Left colon (tissue), 2 donors: Measurements from ENCODE around the gene EXOSC2. TPM values are rescaled to one million over a fixed set of nuclear protein-coding genes. Genes with fewer than 3 reads are reported as not detected.
"Not testable (repeated sequence)": the region's sequence is repeated elsewhere in the genome, so short reads cannot be mapped to it uniquely, and the experiment has no call there.

Source experiments
- ATAC-seq: fragments of 200-7000 bp; cut with Tn5 transposase; one replicate; pipeline ENCODE4 v1.9.1; 2020; ENCODE audit warnings: mild to moderate bottlenecking, moderate library complexity
- DNase-seq, 2 donors: peaks; one replicate each; pipeline ENCODE4 v3.0.0-alpha.2; 2020
- intact Hi-C, 2 donors: fragments of 100-400 bp; cut with DNase I in 1 of 2; cut with micrococcal nuclease in 1 of 2; formaldehyde crosslinking; loops; one replicate each; pipeline versions ENCODE4 v1.11.2 to v1.14.0; 2022; cut with DNase I, micrococcal nuclease
- total RNA-seq, 2 donors: library from RNA; stranded (reverse); fragmentation: NEBNext Ultra II Directional; extraction: Animal tissue kit (Norgen Biotek cat#: 25700); gene quantifications; one replicate each; pipeline ENCODE4 v1.2.1, GENCODE V29; 2021
- donor health status: DM: no; HTN: no; CAD: no.
- donor health status: DM: yes; HTN: yes; CAD: no.

EXOSC2 gene
- total RNA-seq, 2 donors from 2014 or later: 13.2 to 19.7 TPM

GRCh38 chr9:130665431-130666392 lies 27.9 kb upstream of the EXOSC2 start:
- intact Hi-C loops: no loop called here
- ATAC-seq: no peak
- no peak for DNase-seq

- DNase-seq: no peak
- ATAC-seq: no peak
- intact Hi-C loops: no loop called here
Observed at GRCh38 chr9:130666393-130667119, 27.0 kb upstream of the EXOSC2 start.

GRCh38 chr9:130667120-130667435 lies 26.5 kb upstream of the EXOSC2 start:
- intact Hi-C loops: no loop called here
- DNase-seq: no peak
- no peak for ATAC-seq

- ATAC-seq: no peak
Observed at GRCh38 chr9:130668196-130668595, 25.4 kb upstream of the EXOSC2 start.

GRCh38 chr9:130668659-130669058 lies 24.9 kb upstream of the EXOSC2 start:
- no peak for DNase-seq
- intact Hi-C loops: no loop called here
- no peak for ATAC-seq

More at GRCh38 chr9:130668196-130668595, 25.4 kb upstream of the EXOSC2 start:
- intact Hi-C loops: no loop called here
- DNase-seq: no peak

GRCh38 chr9:130669965-130670364 lies 23.6 kb upstream of the EXOSC2 start:
- ATAC-seq (no peak), DNase-seq (no peak)
- intact Hi-C loops: no loop called here

GRCh38 chr9:130670644-130671043 lies 22.9 kb upstream of the EXOSC2 start:
- ATAC-seq: no peak
- intact Hi-C loops: no loop called here
- no peak for DNase-seq

- intact Hi-C loops: no loop called here
- DNase-seq (no peak), ATAC-seq (no peak)
Observed at GRCh38 chr9:130672466-130672865, 21.1 kb upstream of the EXOSC2 start.

GRCh38 chr9:130672933-130673615 lies 20.5 kb upstream of the EXOSC2 start:
- ATAC-seq: no peak
- no peak for DNase-seq
- intact Hi-C loops: no loop called here

- no peak for ATAC-seq
- intact Hi-C loops: no loop called here
Observed at GRCh38 chr9:130675396-130675795, 18.2 kb upstream of the EXOSC2 start.

GRCh38 chr9:130677252-130677651 lies 16.3 kb upstream of the EXOSC2 start:
- ATAC-seq (no peak), DNase-seq (no peak)
- intact Hi-C loops: no loop called here

More at GRCh38 chr9:130675396-130675795, 18.2 kb upstream of the EXOSC2 start:
- no peak for DNase-seq

- ATAC-seq (peak; percentile 86), DNase-seq (peak; percentile 85 to 86)
- intact Hi-C loops: loop anchor here (5.0 kb wide), 1 partner anchor 219 kb away; no protein-coding TSS in a partner anchor
Observed at GRCh38 chr9:130680836-130681768, 12.5 kb upstream of the EXOSC2 start.

- ATAC-seq (peak; percentile 42), DNase-seq (peak in 1 of 2 donors; percentile 44)
- intact Hi-C loops: loop anchor here (5.0 kb wide), 1 partner anchor 220 kb away; no protein-coding TSS in a partner anchor
Observed at GRCh38 chr9:130681769-130682420, 11.7 kb upstream of the EXOSC2 start.

- intact Hi-C loops: loop anchor here (5.0 kb wide), 1 partner anchor 220 kb away; no protein-coding TSS in a partner anchor
Observed at GRCh38 chr9:130682421-130683121, 11.0 kb upstream of the EXOSC2 start.

GRCh38 chr9:130685104-130685503 lies 8.5 kb upstream of the EXOSC2 start:
- DNase-seq (no peak), ATAC-seq (no peak)
- intact Hi-C loops: no loop called here

More at GRCh38 chr9:130682421-130683121, 11.0 kb upstream of the EXOSC2 start:
- peak; percentile 75 to 83 for DNase-seq
- peak; percentile 77 for ATAC-seq

GRCh38 chr9:130685945-130686344 lies 7.6 kb upstream of the EXOSC2 start:
- intact Hi-C loops, DNase-seq, ATAC-seq: not testable (repeated sequence)

GRCh38 chr9:130687615-130688014 lies 6.0 kb upstream of the EXOSC2 start:
- ATAC-seq: no peak
- intact Hi-C loops: no loop called here
- DNase-seq: no peak
